ENCODE measurements around the gene MYH14. TPM values are rescaled to one million over a fixed set of nuclear protein-coding genes. Genes with fewer than 3 reads are reported as not detected.
"Not testable (repeated sequence)": the region's sequence is repeated elsewhere in the genome, so short reads cannot be mapped to it uniquely, and the experiment has no call there.

MYH14 gene
- total and polyA plus RNA-seq, 5 donors: 69.9 to 92.9 (median 73.6) TPM

DNA sequence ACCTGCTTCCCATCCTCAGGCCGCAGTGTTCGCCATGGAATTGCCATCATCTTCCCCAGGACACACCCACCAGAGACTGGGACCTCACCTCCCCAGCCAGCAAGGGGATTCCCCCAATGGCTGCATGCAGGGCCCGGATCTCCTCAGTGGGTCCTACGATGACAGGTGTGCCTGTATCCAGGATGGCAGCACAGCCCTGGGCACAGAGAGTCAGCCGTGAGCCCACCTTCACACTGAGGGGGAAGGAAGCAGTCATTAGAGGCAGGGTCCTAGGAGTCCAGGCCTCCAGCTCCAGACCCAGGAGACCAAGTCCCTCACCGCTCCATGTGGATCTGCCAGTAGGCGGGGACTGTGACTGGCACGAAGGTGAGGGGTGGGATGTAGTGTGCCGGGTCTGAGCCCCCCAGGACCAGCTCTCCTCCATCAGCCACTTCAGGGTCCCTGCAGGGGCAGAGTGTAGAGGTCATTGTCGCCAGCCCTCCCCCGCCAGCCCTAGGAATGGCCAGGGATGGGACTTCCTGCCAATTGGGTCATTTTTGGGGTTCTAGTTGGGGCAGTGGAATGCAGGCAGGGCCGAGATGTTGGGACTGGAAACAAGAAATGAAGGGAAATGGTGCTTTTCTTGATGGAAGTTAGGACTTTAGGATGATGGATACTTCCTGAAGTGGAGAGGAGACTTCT is 131.5 kb downstream of the MYH14 start:
- H3K4me3 ChIP-seq (ENCODE audit: low read length): no peak overlapping the region
- no peaks in the 10 kb centered on the region for H3K27me3 ChIP-seq (ENCODE audit: control insufficient read depth, insufficient read depth)
- intact Hi-C loops (cut with DNase I): no loop called here
- no peaks in the 10 kb centered on the region for H3K9me3 ChIP-seq (ENCODE audit: control insufficient read depth, low read length)
- WGBS: 92% methylated on average over 12 of the region's 12 CpGs
- H3K4me1 ChIP-seq (ENCODE audit: control insufficient read depth, insufficient read depth, low read length): peaks cover 1% of the 10 kb centered on the region
- DNase-seq: no peak
- H3K27ac ChIP-seq (ENCODE audit: low read length): no peak overlapping the region
- no peak for ATAC-seq

DNA sequence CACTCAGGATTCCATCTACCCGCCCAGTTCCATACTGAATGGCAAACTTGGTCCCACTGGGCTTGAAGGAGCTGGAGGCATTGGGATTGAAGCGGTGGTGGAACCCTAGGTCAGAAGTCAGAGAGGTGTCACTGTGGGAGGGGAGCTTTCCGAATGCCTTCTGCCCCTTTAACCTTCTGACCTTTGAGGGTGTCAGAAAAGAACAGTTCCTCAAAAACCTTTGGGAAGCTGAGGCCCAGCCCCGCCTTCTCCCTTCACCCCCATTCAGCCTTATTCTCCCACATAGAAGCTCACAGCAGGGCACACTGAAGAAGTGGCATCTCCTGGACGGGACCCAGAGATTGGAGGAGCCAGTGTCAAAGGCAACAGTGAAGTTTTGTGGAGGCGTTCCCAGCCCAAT is 133.6 kb downstream of the MYH14 start:
- DNase-seq; H3K4me3 ChIP-seq (ENCODE audit: low read length); H3K27ac ChIP-seq (ENCODE audit: low read length); H3K27me3 ChIP-seq (ENCODE audit: control insufficient read depth, insufficient read depth); intact Hi-C loops (cut with DNase I); ATAC-seq; H3K4me1 ChIP-seq (ENCODE audit: control insufficient read depth, insufficient read depth, low read length); H3K9me3 ChIP-seq (ENCODE audit: control insufficient read depth, low read length): not testable (repeated sequence)
- 84% methylated on average over 6 of the region's 6 CpGs for WGBS

DNA sequence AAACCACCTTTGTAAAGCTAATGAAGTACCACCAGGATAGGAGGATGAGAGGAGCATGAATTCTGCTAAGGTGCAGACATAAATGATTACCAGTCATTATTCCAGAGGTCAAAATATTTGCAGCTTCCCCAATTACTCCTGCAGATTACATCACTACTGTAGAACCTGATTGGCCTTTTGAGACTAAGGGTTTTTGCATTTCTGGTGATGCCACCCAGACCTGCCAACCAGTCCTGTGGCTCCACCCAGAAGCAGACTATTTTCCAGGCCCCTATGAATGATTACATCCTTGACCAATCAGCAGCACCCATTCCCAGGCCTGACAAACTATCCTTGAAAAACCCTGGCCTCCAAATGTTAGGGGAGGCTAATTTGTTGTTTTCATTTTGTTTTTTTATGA is 136.9 kb downstream of the MYH14 start:
- ATAC-seq (no peak), DNase-seq (no peak)
- intact Hi-C loops (cut with DNase I): no loop called here
- H3K4me1 ChIP-seq (ENCODE audit: control insufficient read depth, insufficient read depth, low read length): no peaks in the 10 kb centered on the region
- no peak overlapping the region for H3K27ac ChIP-seq (ENCODE audit: low read length)
- H3K27me3 ChIP-seq (ENCODE audit: control insufficient read depth, insufficient read depth): no peaks in the 10 kb centered on the region
- no peaks in the 10 kb centered on the region for H3K9me3 ChIP-seq (ENCODE audit: control insufficient read depth, low read length)
- H3K4me3 ChIP-seq (ENCODE audit: low read length): no peak overlapping the region

DNA sequence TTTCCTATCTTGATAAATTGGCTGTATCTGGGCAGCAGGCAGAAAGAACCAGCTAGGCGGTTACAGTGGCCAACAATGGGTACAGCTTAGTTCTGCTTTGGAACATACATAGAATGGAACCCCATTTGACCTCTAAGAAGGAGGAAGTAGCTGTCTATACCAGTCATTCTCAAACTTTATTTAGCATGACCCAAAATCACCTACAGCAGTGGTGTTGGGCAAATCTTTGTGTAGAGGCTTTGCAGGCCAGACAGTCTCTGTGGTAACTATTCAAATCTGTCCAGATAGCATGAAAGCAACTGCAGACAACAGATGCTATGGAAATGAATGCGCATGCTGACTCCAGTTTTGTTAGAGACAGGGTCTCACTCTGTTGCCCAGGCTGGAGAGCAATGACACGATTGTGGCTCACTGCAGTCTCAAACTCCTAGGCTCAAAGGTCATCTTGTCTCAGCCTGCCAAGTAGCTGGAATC is 137.7 kb downstream of the MYH14 start:
- Histone ChIP-seq H3K9me3 (ENCODE audit: control insufficient read depth, low read length) (no peaks in the 10 kb centered on the region), H3K4me1 (ENCODE audit: control insufficient read depth, insufficient read depth, low read length) (no peaks in the 10 kb centered on the region), H3K27ac (ENCODE audit: low read length) (no peak overlapping the region), H3K27me3 (ENCODE audit: control insufficient read depth, insufficient read depth) (no peaks in the 10 kb centered on the region), H3K4me3 (ENCODE audit: low read length) (no peak overlapping the region)
- DNase-seq: no peak
- ATAC-seq: no peak
- WGBS: 88% methylated on average over 3 of the region's 3 CpGs
- intact Hi-C loops (cut with DNase I): no loop called here

DNA sequence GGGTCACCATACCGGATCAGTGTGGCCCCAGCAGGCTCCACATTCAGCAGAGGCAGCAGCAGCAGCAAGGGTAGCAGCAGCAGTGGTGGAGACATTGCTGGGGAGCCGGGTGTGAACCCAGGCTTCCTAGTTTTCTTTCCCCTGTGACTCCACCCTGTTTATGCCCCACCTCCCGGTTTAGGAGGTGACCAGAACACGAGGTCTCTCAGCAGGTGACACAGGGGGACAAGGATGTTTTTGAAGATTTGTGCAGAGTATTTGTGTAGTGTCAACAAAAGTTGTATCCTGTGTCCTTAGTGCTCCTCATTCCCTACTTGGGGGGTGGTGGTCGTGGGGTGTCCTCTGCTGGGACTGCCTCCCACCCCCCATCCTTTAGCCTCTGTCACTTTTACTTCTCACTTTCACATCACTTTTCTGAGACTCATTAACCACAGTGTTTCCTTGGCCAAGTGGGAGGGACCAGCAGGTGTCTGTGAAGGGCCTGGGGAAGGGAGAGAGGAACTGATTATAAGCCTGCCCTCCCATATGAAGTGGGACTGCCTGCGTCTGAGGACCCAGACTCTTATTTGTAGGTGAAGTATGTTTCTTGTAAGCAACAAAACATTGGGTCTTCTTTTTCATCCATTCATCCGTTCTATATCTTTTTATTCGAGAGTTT is 141.4 kb downstream of the MYH14 start:
- 72% methylated on average over 8 of the region's 8 CpGs for WGBS
- DNase-seq (no peak), ATAC-seq (no peak)
- Histone ChIP-seq H3K4me1 (ENCODE audit: control insufficient read depth, insufficient read depth, low read length) (no peaks in the 10 kb centered on the region), H3K27ac (ENCODE audit: low read length) (no peak overlapping the region), H3K4me3 (ENCODE audit: low read length) (no peak overlapping the region), H3K27me3 (ENCODE audit: control insufficient read depth, insufficient read depth) (no peaks in the 10 kb centered on the region), H3K9me3 (ENCODE audit: control insufficient read depth, low read length) (no peaks in the 10 kb centered on the region)
- intact Hi-C loops (cut with DNase I): no loop called here

DNA sequence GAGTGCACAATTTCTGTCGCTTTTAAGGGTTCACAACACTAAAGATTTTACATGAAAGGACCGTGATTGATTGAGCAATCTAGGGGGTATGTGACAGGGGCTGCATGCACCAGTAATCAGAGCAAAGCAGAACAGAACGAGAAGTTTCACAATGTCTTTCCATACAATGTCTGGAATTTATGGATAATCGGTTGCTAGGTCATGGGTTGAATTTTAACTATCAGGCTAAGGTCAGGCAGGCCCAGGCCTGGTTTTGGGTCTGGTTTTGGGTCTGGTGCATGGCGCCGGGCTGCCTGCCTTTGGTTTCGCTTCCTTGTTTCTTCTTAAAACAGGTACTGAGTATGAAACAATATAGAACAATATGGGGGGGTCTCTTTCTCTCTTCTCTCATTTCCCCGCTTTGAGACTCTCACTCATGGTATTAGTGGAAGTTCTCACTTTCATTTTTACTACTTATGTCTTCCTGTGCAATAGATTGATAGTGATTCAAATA is 143.7 kb downstream of the MYH14 start:
- 77% methylated on average over 8 of the region's 8 CpGs for WGBS
- ATAC-seq; H3K27me3 ChIP-seq (ENCODE audit: control insufficient read depth, insufficient read depth); intact Hi-C loops (cut with DNase I); H3K4me1 ChIP-seq (ENCODE audit: control insufficient read depth, insufficient read depth, low read length); H3K4me3 ChIP-seq (ENCODE audit: low read length); H3K9me3 ChIP-seq (ENCODE audit: control insufficient read depth, low read length); H3K27ac ChIP-seq (ENCODE audit: low read length); DNase-seq: not testable (repeated sequence)

DNA sequence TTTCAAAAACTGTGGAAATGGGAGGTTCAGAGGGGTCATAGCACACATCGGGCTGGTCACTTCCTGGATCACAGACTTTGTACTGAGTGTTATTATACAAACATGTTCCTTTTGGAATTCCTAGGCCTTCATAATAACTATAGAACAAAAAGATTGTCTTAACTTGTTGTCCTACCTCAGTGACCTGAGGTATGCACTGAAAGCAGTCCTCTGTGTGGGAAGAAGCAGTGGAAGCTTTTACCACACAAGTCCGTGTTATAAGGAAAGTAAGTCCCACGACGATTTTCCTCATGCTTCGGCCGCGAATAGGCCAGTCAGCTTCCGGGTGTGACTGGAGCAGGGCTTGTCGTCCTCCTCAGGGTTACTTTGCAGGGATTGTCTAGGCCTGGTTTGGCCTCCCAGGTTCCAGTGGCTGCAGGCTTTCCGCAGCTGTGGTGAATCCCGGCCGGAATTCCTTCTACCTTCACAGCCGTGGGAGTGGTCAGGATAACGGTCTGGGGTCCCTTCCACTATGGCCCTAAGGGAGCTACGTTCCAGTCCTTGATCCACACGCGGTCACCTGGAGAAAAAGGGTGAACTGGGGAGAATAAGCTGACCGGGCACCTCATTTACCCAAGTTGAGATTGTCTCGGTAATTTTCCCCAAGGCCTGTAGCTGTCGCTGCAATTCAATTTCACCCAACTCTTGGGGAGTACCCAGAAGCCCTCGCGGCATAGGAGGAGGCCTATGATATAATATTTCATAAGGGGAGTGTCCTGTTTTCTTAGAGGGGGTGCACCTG is 146.0 kb downstream of the MYH14 start:
- H3K9me3 ChIP-seq (ENCODE audit: control insufficient read depth, low read length): no peaks in the 10 kb centered on the region
- no peak for DNase-seq
- H3K27ac ChIP-seq (ENCODE audit: low read length): no peak overlapping the region
- intact Hi-C loops (cut with DNase I): loop anchor here in 1 of 4 donors (10.0 kb wide), 1 partner anchor 435 kb away; no protein-coding TSS in a partner anchor
- H3K4me3 ChIP-seq (ENCODE audit: low read length): no peak overlapping the region
- H3K27me3 ChIP-seq (ENCODE audit: control insufficient read depth, insufficient read depth): no peaks in the 10 kb centered on the region
- ATAC-seq: no peak
- WGBS: 58% methylated on average over 22 of the region's 22 CpGs
- no peaks in the 10 kb centered on the region for H3K4me1 ChIP-seq (ENCODE audit: control insufficient read depth, insufficient read depth, low read length)

DNA sequence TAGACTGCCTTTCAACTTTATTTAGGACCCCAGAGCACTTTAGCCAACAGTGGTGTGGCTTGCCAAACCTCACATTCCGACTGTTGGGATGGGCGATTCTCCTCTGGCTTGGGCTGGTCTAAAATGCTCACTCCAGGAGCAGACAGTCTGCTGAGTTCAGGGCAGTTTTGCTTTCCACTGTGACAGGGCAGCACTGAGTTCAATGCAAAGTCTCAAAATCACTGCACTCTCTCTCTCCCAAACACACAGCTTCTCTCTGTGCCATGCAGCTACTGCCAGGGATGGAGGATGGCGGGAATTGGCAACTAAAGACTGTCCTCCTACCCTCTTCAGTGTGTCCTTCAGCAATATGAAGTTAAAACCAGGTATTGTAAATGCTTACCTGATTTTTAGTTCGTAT is 148.8 kb downstream of the MYH14 start:
- DNase-seq (no peak), ATAC-seq (no peak)
- no peak overlapping the region for H3K4me3 ChIP-seq (ENCODE audit: low read length)
- H3K9me3 ChIP-seq (ENCODE audit: control insufficient read depth, low read length): no peaks in the 10 kb centered on the region
- intact Hi-C loops (cut with DNase I): loop anchor here in 1 of 4 donors (10.0 kb wide), 1 partner anchor 433 kb away; no protein-coding TSS in a partner anchor
- no peak overlapping the region for H3K27ac ChIP-seq (ENCODE audit: low read length)
- no peaks in the 10 kb centered on the region for H3K27me3 ChIP-seq (ENCODE audit: control insufficient read depth, insufficient read depth)
- no peaks in the 10 kb centered on the region for H3K4me1 ChIP-seq (ENCODE audit: control insufficient read depth, insufficient read depth, low read length)
- 61% methylated on average over 4 of the region's 4 CpGs for WGBS

DNA sequence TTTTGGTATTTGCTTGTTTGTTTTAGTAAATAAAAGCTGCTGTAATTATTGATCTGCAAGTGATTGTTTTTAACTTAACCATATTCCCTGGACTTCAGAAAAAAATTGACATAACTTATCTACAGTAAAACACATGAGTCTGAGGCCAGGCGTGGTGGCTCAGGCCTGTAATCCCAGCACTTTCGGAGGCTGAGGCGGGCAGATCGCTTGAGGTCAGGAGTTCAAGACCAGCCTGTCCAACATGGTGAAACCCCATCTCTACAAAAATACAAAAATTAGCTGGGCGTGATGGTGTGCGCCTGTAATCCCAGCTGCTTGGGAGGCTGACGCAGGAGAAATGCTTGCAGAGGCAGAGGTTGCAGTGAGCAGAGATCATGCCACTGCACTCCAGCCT is 150.1 kb downstream of the MYH14 start:
- H3K4me3 ChIP-seq (ENCODE audit: low read length); ATAC-seq; DNase-seq; H3K4me1 ChIP-seq (ENCODE audit: control insufficient read depth, insufficient read depth, low read length); H3K27me3 ChIP-seq (ENCODE audit: control insufficient read depth, insufficient read depth); H3K27ac ChIP-seq (ENCODE audit: low read length); H3K9me3 ChIP-seq (ENCODE audit: control insufficient read depth, low read length): not testable (repeated sequence)
- intact Hi-C loops (cut with DNase I): loop anchor here in 1 of 4 donors (10.0 kb wide), 1 partner anchor 431 kb away; no protein-coding TSS in a partner anchor
- WGBS: 92% methylated on average over 7 of the region's 7 CpGs

DNA sequence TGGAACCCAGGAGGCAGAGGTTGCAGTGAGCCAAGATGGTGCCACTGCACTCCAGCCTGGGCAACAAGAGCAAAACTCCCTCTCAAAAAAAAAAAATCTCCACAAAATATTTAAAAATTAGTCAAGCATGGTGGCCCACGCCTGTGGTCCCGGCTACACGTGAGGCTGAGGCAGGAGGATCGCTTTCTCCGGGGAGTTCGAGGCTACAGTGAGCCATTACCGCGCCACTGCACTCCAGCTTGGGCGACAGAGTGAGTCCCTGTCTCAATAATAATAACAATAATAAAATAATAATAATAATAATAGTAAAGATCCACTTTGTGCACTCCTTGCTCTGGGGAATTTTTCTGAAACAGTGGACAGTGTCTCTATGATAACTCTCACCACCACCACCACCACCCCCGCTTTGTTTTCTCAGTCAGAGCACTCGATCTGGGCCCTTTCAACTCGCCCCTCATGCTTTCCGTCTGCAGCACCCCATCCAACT is 153.3 kb downstream of the MYH14 start:
- Histone ChIP-seq H3K9me3 (ENCODE audit: control insufficient read depth, low read length) (no peaks in the 10 kb centered on the region), H3K27me3 (ENCODE audit: control insufficient read depth, insufficient read depth) (no peaks in the 10 kb centered on the region), H3K4me3 (ENCODE audit: low read length) (no peak overlapping the region), H3K4me1 (ENCODE audit: control insufficient read depth, insufficient read depth, low read length) (no peaks in the 10 kb centered on the region), H3K27ac (ENCODE audit: low read length) (no peak overlapping the region)
- ATAC-seq (no peak), DNase-seq (no peak)
- 35% methylated on average over 13 of the region's 13 CpGs for WGBS
- intact Hi-C loops (cut with DNase I): loop anchor here in 2 of 4 donors (5.0 to 10.0 kb wide), 2 partner anchors 106 to 428 kb away; no protein-coding TSS in a partner anchor

Data from right cardiac atrium (tissue), 5 donors.